ENCODE data around the gene GRM7.

DNA sequence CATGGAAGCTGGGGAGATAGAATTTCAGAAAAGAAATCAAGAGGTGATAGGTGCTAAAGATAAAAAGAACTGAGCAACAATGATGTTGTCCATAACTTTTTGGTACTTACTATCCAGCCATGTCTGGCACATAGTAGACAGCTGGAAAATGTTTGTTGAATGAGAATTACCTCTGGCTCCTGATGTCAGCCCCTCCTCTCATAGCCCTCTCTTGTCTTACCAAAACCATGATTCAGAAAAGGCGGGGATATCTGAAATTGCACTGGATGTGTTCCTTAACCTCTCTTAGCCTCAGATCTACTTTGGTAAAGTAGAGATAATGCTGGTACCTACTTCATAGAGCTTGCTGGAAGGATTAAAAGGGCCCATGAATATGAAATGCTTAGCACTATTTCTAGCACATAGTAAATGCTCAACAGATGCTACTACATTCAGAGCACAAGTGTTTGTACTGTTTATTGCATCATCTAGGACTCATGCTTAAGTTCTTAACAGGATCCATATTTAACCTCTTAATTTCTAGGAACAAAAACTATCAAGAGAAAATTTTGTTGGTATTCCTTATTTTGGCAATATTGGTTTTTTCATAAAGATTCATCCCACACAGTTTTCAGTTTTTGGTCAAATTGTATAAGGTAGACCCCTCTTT, 859.9 kb downstream of the GRM7 start:
- TF ChIP-seq, protein P1, sequence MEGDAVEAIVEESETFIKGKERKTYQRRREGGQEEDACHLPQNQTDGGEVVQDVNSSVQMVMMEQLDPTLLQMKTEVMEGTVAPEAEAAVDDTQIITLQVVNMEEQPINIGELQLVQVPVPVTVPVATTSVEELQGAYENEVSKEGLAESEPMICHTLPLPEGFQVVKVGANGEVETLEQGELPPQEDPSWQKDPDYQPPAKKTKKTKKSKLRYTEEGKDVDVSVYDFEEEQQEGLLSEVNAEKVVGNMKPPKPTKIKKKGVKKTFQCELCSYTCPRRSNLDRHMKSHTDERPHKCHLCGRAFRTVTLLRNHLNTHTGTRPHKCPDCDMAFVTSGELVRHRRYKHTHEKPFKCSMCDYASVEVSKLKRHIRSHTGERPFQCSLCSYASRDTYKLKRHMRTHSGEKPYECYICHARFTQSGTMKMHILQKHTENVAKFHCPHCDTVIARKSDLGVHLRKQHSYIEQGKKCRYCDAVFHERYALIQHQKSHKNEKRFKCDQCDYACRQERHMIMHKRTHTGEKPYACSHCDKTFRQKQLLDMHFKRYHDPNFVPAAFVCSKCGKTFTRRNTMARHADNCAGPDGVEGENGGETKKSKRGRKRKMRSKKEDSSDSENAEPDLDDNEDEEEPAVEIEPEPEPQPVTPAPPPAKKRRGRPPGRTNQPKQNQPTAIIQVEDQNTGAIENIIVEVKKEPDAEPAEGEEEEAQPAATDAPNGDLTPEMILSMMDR (IDR thresholded peaks at IDR 0.05; ENCODE audit: poor library complexity, severe bottlenecking): no peak
- TF ChIP-seq POLR2AphosphoS5 (IDR thresholded peaks at IDR 0.05): no peak
